ENCODE measurements around the gene KRTAP10-4.
"Not testable (repeated sequence)": the region's sequence is repeated elsewhere in the genome, so short reads cannot be mapped to it uniquely, and the experiment has no call there.

KRTAP10-4 gene

GRCh38 chr21:44539991-44540666 lies 33.4 kb upstream of the KRTAP10-4 start, which contains the start of gene KRTAP10-1:
Gene KRTAP10-1, minus strand, starts transcription at chr21:44540195. Its CDS starts 45 bp downstream, at chr21:44540150.
- H3K4me1 ChIP-seq (ENCODE audit: control insufficient read depth, insufficient read depth, low read length): no peaks in the 10 kb centered on the region
- no peak within 1 kb of the TSS for H3K9ac ChIP-seq (ENCODE audit: low read length)
- no peaks in the 10 kb centered on the region for H3K36me3 ChIP-seq (ENCODE audit: control insufficient read depth, insufficient read depth, low read length)
- H3K4me3 ChIP-seq (ENCODE audit: low read length): no peak within 1 kb of the TSS
- H3K27me3 ChIP-seq (ENCODE audit: control insufficient read depth, insufficient read depth, low read length): no peaks in the 10 kb centered on the region
- H3K27ac ChIP-seq (ENCODE audit: low read depth, low read length): no peak within 1 kb of the TSS

GRCh38 chr21:44540741-44541288 lies 32.7 kb upstream of the KRTAP10-4 start:
- no peaks in the 10 kb centered on the region for H3K36me3 ChIP-seq (ENCODE audit: control insufficient read depth, insufficient read depth, low read length)
- no peak overlapping the region for H3K9ac ChIP-seq (ENCODE audit: low read length)
- H3K27me3 ChIP-seq (ENCODE audit: control insufficient read depth, insufficient read depth, low read length): no peaks in the 10 kb centered on the region
- no peak overlapping the region for H3K4me3 ChIP-seq (ENCODE audit: low read length)
- H3K27ac ChIP-seq (ENCODE audit: low read depth, low read length): no peak overlapping the region
- no peaks in the 10 kb centered on the region for H3K4me1 ChIP-seq (ENCODE audit: control insufficient read depth, insufficient read depth, low read length)

DNA sequence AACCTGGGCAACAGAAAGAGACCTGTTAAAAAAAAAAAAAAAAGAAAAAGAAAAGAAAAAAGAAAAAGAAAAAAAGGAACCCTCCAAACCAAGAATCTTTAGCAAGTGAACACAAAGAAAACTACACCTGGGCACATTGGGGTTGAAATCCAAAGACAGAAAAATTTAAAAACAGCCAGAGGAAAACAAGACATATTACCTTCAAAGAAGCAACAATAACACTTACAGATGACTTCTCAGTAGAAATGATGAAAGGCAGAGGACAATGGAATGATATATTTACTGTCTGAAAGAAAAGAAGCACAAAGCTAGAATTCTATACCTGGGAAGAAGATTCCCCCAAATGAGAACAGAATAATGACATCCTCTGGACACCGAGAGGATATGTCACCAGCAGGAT lies 30.8 kb upstream of the KRTAP10-4 start:
- Histone ChIP-seq H3K4me3 (ENCODE audit: low read length) (no peak overlapping the region), H3K4me1 (ENCODE audit: control insufficient read depth, insufficient read depth, low read length) (no peaks in the 10 kb centered on the region), H3K27me3 (ENCODE audit: control insufficient read depth, insufficient read depth, low read length) (no peaks in the 10 kb centered on the region), H3K36me3 (ENCODE audit: control insufficient read depth, insufficient read depth, low read length) (no peaks in the 10 kb centered on the region), H3K9ac (ENCODE audit: low read length) (no peak overlapping the region), H3K27ac (ENCODE audit: low read depth, low read length) (no peak overlapping the region)

DNA sequence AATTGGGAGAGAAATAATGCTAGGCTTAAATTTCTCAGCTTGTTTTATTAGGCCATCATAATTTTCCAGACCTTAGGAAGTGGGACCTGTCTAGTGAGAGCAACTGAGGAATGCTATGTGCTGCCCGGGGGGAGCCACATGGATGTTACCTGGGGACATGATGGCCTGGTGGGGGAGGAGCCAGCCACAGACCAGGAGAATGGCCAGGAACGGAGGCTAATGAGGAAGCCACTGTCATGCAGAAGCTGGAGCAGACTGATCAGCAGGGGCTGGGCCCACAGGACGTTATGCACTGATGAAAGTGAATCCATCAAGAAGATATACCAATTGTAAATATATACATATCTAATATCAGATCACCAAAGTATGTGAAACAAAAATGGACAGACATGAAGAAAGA lies 29.0 kb upstream of the KRTAP10-4 start:
- Histone ChIP-seq H3K36me3 (ENCODE audit: control insufficient read depth, insufficient read depth, low read length) (no peaks in the 10 kb centered on the region), H3K27me3 (ENCODE audit: control insufficient read depth, insufficient read depth, low read length) (no peaks in the 10 kb centered on the region), H3K27ac (ENCODE audit: low read depth, low read length) (no peak overlapping the region), H3K9ac (ENCODE audit: low read length) (no peak overlapping the region), H3K4me3 (ENCODE audit: low read length) (no peak overlapping the region), H3K4me1 (ENCODE audit: control insufficient read depth, insufficient read depth, low read length) (no peaks in the 10 kb centered on the region)

- no peak overlapping the region for H3K9ac ChIP-seq (ENCODE audit: low read length)
- H3K4me3 ChIP-seq (ENCODE audit: low read length): no peak overlapping the region
- no peak overlapping the region for H3K27ac ChIP-seq (ENCODE audit: low read depth, low read length)
- H3K4me1 ChIP-seq (ENCODE audit: control insufficient read depth, insufficient read depth, low read length): no peaks in the 10 kb centered on the region
- H3K36me3 ChIP-seq (ENCODE audit: control insufficient read depth, insufficient read depth, low read length): no peaks in the 10 kb centered on the region
- H3K27me3 ChIP-seq (ENCODE audit: control insufficient read depth, insufficient read depth, low read length): no peaks in the 10 kb centered on the region
Measured at GRCh38 chr21:44547656-44548331, 25.7 kb upstream of the KRTAP10-4 start.

GRCh38 chr21:44548381-44548780 lies 25.1 kb upstream of the KRTAP10-4 start:
- no peaks in the 10 kb centered on the region for H3K36me3 ChIP-seq (ENCODE audit: control insufficient read depth, insufficient read depth, low read length)
- no peak overlapping the region for H3K27ac ChIP-seq (ENCODE audit: low read depth, low read length)
- no peak overlapping the region for H3K9ac ChIP-seq (ENCODE audit: low read length)
- H3K4me3 ChIP-seq (ENCODE audit: low read length): no peak overlapping the region
- no peaks in the 10 kb centered on the region for H3K27me3 ChIP-seq (ENCODE audit: control insufficient read depth, insufficient read depth, low read length)
- no peaks in the 10 kb centered on the region for H3K4me1 ChIP-seq (ENCODE audit: control insufficient read depth, insufficient read depth, low read length)

DNA sequence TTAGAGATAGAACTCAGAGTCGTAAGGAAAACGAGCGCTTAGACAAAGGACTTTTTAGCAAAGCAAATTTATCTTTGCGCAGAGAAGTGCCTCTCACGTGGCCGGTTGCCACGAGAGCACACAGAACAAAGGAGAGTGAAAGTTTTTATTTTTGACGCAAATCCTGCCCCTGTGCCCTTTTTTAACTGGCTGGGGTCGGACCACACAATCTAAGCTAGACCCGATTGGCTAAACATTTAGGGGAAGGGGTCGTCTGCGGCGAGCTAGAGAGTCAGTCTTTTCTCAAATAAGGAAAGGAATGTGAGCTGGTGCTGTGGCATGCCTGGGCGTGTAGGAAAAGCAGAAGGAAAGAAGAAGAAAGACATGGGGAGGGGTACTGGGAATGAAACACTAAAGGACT lies 24.6 kb upstream of the KRTAP10-4 start:
- H3K4me3 ChIP-seq (ENCODE audit: low read length): no peak overlapping the region
- H3K27me3 ChIP-seq (ENCODE audit: control insufficient read depth, insufficient read depth, low read length): no peaks in the 10 kb centered on the region

GRCh38 chr21:44549525-44550211 lies 23.9 kb upstream of the KRTAP10-4 start:
- H3K4me3 ChIP-seq (ENCODE audit: low read length): no peak overlapping the region
- H3K9ac ChIP-seq (ENCODE audit: low read length): no peak overlapping the region
- no peaks in the 10 kb centered on the region for H3K36me3 ChIP-seq (ENCODE audit: control insufficient read depth, insufficient read depth, low read length)
- no peaks in the 10 kb centered on the region for H3K4me1 ChIP-seq (ENCODE audit: control insufficient read depth, insufficient read depth, low read length)
- peaks cover 3% of the 10 kb centered on the region for H3K27me3 ChIP-seq (ENCODE audit: control insufficient read depth, insufficient read depth, low read length)
- no peak overlapping the region for H3K27ac ChIP-seq (ENCODE audit: low read depth, low read length)

More for the DNA sequence above, 24.6 kb upstream of the KRTAP10-4 start:
- Histone ChIP-seq H3K4me1 (ENCODE audit: control insufficient read depth, insufficient read depth, low read length) (no peaks in the 10 kb centered on the region), H3K27ac (ENCODE audit: low read depth, low read length) (no peak overlapping the region), H3K9ac (ENCODE audit: low read length) (no peak overlapping the region), H3K36me3 (ENCODE audit: control insufficient read depth, insufficient read depth, low read length) (no peaks in the 10 kb centered on the region)

DNA sequence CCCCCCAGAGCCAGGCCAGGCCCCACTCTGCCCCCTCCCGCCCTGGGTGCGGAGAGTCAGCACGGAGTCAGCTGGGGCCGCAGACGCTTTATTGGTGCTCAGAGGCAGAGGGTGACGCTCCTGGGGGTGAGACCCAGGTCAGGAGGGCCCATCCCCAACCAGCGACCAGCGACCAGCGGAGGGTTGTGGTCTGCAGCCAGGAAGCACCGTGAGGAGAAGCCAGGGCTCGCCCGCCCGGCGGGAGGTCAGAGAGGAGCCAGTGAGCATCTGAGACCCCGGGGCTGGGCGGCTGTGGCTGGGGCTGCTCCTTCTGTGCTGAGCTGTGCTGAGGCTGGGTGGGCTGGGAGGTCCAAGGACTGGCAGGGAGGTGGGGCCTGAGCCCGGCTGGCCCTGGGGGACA lies 23.2 kb upstream of the KRTAP10-4 start:
- H3K27me3 ChIP-seq (ENCODE audit: control insufficient read depth, insufficient read depth, low read length); H3K9ac ChIP-seq (ENCODE audit: low read length); H3K4me3 ChIP-seq (ENCODE audit: low read length); H3K27ac ChIP-seq (ENCODE audit: low read depth, low read length); H3K4me1 ChIP-seq (ENCODE audit: control insufficient read depth, insufficient read depth, low read length); H3K36me3 ChIP-seq (ENCODE audit: control insufficient read depth, insufficient read depth, low read length): not testable (repeated sequence)

DNA sequence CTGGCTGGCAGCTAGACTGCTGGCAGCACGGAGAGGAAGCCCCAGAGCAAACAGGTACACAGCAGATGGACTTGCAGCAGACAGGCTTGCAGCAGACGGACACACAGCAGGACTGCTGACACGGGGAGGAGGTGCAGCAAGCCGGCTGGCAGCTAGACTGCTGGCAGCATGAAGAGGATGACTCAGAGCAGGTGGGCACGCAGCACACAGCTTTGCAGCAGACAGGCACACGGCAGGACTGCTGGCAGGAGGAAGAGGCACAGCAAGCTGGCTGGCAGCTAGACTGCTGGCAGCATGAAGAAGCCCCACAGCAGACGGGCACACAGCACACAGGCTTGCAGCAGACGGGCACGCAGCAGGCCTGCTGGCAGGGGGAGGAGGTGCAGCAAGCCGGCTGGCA lies 22.7 kb upstream of the KRTAP10-4 start:
- Histone ChIP-seq H3K9ac (ENCODE audit: low read length) (no peak overlapping the region), H3K27me3 (ENCODE audit: control insufficient read depth, insufficient read depth, low read length) (peaks cover 3% of the 10 kb centered on the region), H3K27ac (ENCODE audit: low read depth, low read length) (no peak overlapping the region), H3K4me3 (ENCODE audit: low read length) (no peak overlapping the region), H3K4me1 (ENCODE audit: control insufficient read depth, insufficient read depth, low read length) (no peaks in the 10 kb centered on the region), H3K36me3 (ENCODE audit: control insufficient read depth, insufficient read depth, low read length) (no peaks in the 10 kb centered on the region)

GRCh38 chr21:44551340-44551961 lies 22.1 kb upstream of the KRTAP10-4 start, which contains the start of gene KRTAP10-2:
Gene KRTAP10-2, minus strand, starts transcription at chr21:44551505. Its CDS starts 47 bp downstream, at chr21:44551458.
- no peak within 1 kb of the TSS for H3K27ac ChIP-seq (ENCODE audit: low read depth, low read length)
- H3K9ac ChIP-seq (ENCODE audit: low read length): no peak within 1 kb of the TSS
- H3K4me1 ChIP-seq (ENCODE audit: control insufficient read depth, insufficient read depth, low read length): no peaks in the 10 kb centered on the region
- peaks cover 3% of the 10 kb centered on the region for H3K27me3 ChIP-seq (ENCODE audit: control insufficient read depth, insufficient read depth, low read length)
- H3K4me3 ChIP-seq (ENCODE audit: low read length): no peak within 1 kb of the TSS
- no peaks in the 10 kb centered on the region for H3K36me3 ChIP-seq (ENCODE audit: control insufficient read depth, insufficient read depth, low read length)

DNA sequence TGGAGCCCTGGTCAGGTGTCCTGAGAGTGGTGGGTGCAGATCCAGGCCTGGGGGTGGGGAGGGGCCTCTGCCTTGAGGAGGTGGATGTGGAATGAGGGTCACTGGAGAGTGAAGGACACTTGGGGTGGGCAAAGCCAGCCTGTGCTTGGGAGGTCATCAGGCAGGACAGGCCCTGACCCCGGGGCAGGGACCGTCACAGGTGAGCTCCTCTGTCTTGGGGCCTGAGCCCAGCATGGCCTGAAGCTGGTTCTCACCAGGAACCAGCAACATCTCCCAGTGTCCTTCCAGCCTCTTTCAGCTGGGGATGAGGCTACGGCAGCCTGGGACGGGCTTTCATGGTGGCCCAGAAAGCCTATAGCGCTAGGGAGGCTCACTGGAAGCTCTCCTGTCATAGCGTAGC lies 21.4 kb upstream of the KRTAP10-4 start:
- Histone ChIP-seq H3K4me3 (ENCODE audit: low read length) (no peak overlapping the region), H3K4me1 (ENCODE audit: control insufficient read depth, insufficient read depth, low read length) (no peaks in the 10 kb centered on the region), H3K27ac (ENCODE audit: low read depth, low read length) (no peak overlapping the region), H3K36me3 (ENCODE audit: control insufficient read depth, insufficient read depth, low read length) (no peaks in the 10 kb centered on the region), H3K27me3 (ENCODE audit: control insufficient read depth, insufficient read depth, low read length) (peaks cover 3% of the 10 kb centered on the region), H3K9ac (ENCODE audit: low read length) (no peak overlapping the region)

Measured in rectal smooth muscle tissue (tissue), 1 donor.